B cell (primary cell): Measurements from ENCODE around the gene COBL. TPM values are rescaled to one million over a fixed set of nuclear protein-coding genes. Genes with fewer than 3 reads are reported as not detected.

Source experiments
- ATAC-seq: fragments of 200-7000 bp; cut with Tn5 transposase; one replicate; pipeline ENCODE4 v1.10.0; 2021; ENCODE audit warnings: low read depth, mild to moderate bottlenecking, moderate number of reproducible peaks, moderate library complexity
- CTCF ChIA-PET: fragments of 350-600 bp; sonication (Branson Sonifier 250); formaldehyde crosslinking; loops from one replicate; lab custom pipeline; 2021; ENCODE audit warnings: antibody characterized with exemption, inconsistent platforms; lab: Charles Lee
- POLR2A ChIA-PET: fragments of 350-600 bp; sonication (Branson Sonifier 250); formaldehyde crosslinking; loops from one replicate; lab custom pipeline; 2021; ENCODE audit warnings: antibody characterized with exemption; lab: Charles Lee
- DNase-seq: peaks from one replicate; pipeline ENCODE4 v3.0.0; 2013
- H2AFZ ChIP-seq: 2 replicates; pipeline ENCODE4 v1.6.1; 2012; ENCODE audit warnings: mild to moderate bottlenecking, low read depth, low read length; ENCODE audit not compliant: insufficient read depth, poor library complexity, severe bottlenecking
- H3K27ac ChIP-seq, 2 donors: 1 replicate in 1 of 2; 2 replicates in 1 of 2; pipeline ENCODE4 v1.5.1; 2012 to 2013; ENCODE audit warnings: low read length in 2 of 2, mild to moderate bottlenecking in 2 of 2, moderate library complexity in 1 of 2
- H3K27me3 ChIP-seq, 4 experiments: fragments of 200-600 bp in 1 of 4; sonication (generic) in 1 of 4; replicated peaks in 1 of 4; 1 replicate in 2 of 4; 2 replicates in 2 of 4; pipeline versions ENCODE4 v1.6.1 to v1.7.0; 2013 to 2016; ENCODE audit warnings: low read length in 3 of 4, mild to moderate bottlenecking in 2 of 4, mixed read lengths in 1 of 4, moderate library complexity in 1 of 4; ENCODE audit not compliant: insufficient read depth in 4 of 4, control insufficient read depth in 3 of 4; ENCODE audit errors: control extremely low read depth in 1 of 4
- H3K36me3 ChIP-seq, 2 experiments: replicated peaks in 1 of 2; 1 replicate in 1 of 2; 2 replicates in 1 of 2; pipeline versions ENCODE4 v1.6.1 to v1.7.1; 2013; ENCODE audit warnings: low read length in 1 of 2; ENCODE audit not compliant: insufficient read depth in 2 of 2, control insufficient read depth in 1 of 2; ENCODE audit errors: control extremely low read depth in 1 of 2, extremely low read depth in 1 of 2
- H3K4me1 ChIP-seq, 2 donors: fragments of 200-600 bp in 1 of 2; sonication (generic) in 1 of 2; 1 replicate in 1 of 2; 2 replicates in 1 of 2; pipeline versions ENCODE4 v1.5.1 to v1.6.1; 2013 to 2017; ENCODE audit warnings: low read length in 2 of 2; ENCODE audit not compliant: control insufficient read depth in 2 of 2, insufficient read depth in 2 of 2
- H3K4me2 ChIP-seq: replicated peaks from 2 replicates; pipeline ENCODE3; 2012; ENCODE audit warnings: mild to moderate bottlenecking, low read depth, low read length; ENCODE audit not compliant: poor library complexity, severe bottlenecking
- H3K4me3 ChIP-seq, 5 experiments: fragments of 200-600 bp in 1 of 5; sonication (generic) in 1 of 5; 1 replicate in 3 of 5; 2 replicates in 2 of 5; pipeline versions ENCODE4 v1.5.1 to v1.7.0; 2011 to 2016; ENCODE audit warnings: low read length in 4 of 5, mild to moderate bottlenecking in 4 of 5, low read depth in 2 of 5, control low read depth in 1 of 5, moderate library complexity in 1 of 5; ENCODE audit not compliant: insufficient read depth in 1 of 5; ENCODE audit errors: control extremely low read depth in 1 of 5, extremely low read depth in 1 of 5
- H3K79me2 ChIP-seq: fragments of 200-600 bp; sonication (generic); one replicate; pipeline ENCODE4 v1.6.0; 2016; ENCODE audit warnings: low read length; ENCODE audit not compliant: control insufficient read depth, insufficient read depth
- H3K9ac ChIP-seq: fragments of 200-600 bp; sonication (generic); 2 replicates; pipeline ENCODE4 v1.6.1; 2017; ENCODE audit warnings: mild to moderate bottlenecking, low read length, moderate library complexity
- H3K9me3 ChIP-seq, 3 donors: one replicate each; pipeline versions ENCODE4 v1.6.1 to v1.7.1; 2013; ENCODE audit warnings: low read length in 2 of 3; ENCODE audit not compliant: control insufficient read depth in 2 of 3, insufficient read depth in 1 of 3; ENCODE audit errors: control extremely low read depth in 1 of 3
- H4K20me1 ChIP-seq: 2 replicates; pipeline ENCODE4 v1.6.0; 2012; ENCODE audit warnings: mild to moderate bottlenecking, low read length; ENCODE audit not compliant: insufficient read depth, control insufficient read depth, poor library complexity, severe bottlenecking
- H3K27ac Mint-ChIP-seq: one replicate; pipeline ENCODE4 v1.8.0; 2021; ENCODE audit warnings: mixed read lengths
- H3K27me3 Mint-ChIP-seq: one replicate; pipeline ENCODE4 v1.8.0; 2021; ENCODE audit warnings: mixed read lengths
- H3K4me1 Mint-ChIP-seq: one replicate; pipeline ENCODE4 v1.8.0; 2021; ENCODE audit warnings: mixed read lengths
- H3K4me3 Mint-ChIP-seq: one replicate; pipeline ENCODE4 v1.8.0; 2021; ENCODE audit warnings: mixed read lengths
- H3K9me3 Mint-ChIP-seq: one replicate; pipeline ENCODE4 v1.8.0; 2022; ENCODE audit warnings: mixed read lengths; ENCODE audit not compliant: insufficient read depth
- EZH2 ChIP-seq: IDR thresholded peaks from 2 replicates; pipeline ENCODE4 v1.6.1; 2012; ENCODE audit warnings: borderline replicate concordance, low read depth, mild to moderate bottlenecking, moderate library complexity, low read length; ENCODE audit not compliant: insufficient read depth, poor library complexity, severe bottlenecking
- WGBS: methylation state at CpG from one replicate; pipeline ENCODE4 v1.1.5; 2013; ENCODE audit warnings: missing lambda C conversion rate; ENCODE audit not compliant: insufficient coverage; 5-methylcytosine and 5-hydroxymethylcytosine counted together
- intact Hi-C: fragments of 100-400 bp; cut with micrococcal nuclease; formaldehyde crosslinking; loops from one replicate; pipeline ENCODE4 v1.10.0; 2022
- polyA plus RNA-seq: library from polyadenylated mRNA; depleted of rRNA; stranded (reverse); fragments of >200 nt; gene quantifications from 2 replicates; pipeline ENCODE4 v1.2.3, GENCODE V29; 2012
- total RNA-seq, 2 donors: library from RNA; stranded (reverse); fragments of 120-200 nt in 1 of 2; gene quantifications; 1 replicate in 1 of 2; 2 replicates in 1 of 2; pipeline versions ENCODE4 v1.2.3 to v1.2.4, GENCODE V29; 2013 to 2022
- TF ChIP-seq, protein P1 (sequence below): fragments of 200-600 bp; IDR thresholded peaks from one replicate; pipeline ENCODE4 v1.8.0; 2022; ENCODE audit warnings: antibody characterized with exemption, mild to moderate bottlenecking

COBL gene
- total and polyA plus RNA-seq, 2 donors (not counting 1 experiment from before 2014, with no cell fraction given) = not detected

- no peaks in the 10 kb centered on the region for H3K9me3 ChIP-seq
- TF ChIP-seq EZH2 = no peak
- TF ChIP-seq, protein P1, sequence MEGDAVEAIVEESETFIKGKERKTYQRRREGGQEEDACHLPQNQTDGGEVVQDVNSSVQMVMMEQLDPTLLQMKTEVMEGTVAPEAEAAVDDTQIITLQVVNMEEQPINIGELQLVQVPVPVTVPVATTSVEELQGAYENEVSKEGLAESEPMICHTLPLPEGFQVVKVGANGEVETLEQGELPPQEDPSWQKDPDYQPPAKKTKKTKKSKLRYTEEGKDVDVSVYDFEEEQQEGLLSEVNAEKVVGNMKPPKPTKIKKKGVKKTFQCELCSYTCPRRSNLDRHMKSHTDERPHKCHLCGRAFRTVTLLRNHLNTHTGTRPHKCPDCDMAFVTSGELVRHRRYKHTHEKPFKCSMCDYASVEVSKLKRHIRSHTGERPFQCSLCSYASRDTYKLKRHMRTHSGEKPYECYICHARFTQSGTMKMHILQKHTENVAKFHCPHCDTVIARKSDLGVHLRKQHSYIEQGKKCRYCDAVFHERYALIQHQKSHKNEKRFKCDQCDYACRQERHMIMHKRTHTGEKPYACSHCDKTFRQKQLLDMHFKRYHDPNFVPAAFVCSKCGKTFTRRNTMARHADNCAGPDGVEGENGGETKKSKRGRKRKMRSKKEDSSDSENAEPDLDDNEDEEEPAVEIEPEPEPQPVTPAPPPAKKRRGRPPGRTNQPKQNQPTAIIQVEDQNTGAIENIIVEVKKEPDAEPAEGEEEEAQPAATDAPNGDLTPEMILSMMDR = no peak
- H3K4me3 Mint-ChIP-seq = no peak overlapping the region
- H2AFZ ChIP-seq = no peak overlapping the region
- intact Hi-C loops = no loop called here
- H3K9ac ChIP-seq = no peak overlapping the region
- 82% methylated on average over 10 of the region's 10 CpGs for WGBS
- no peaks in the 10 kb centered on the region for H3K36me3 ChIP-seq
- ATAC-seq (no peak), DNase-seq (no peak)
- H3K9me3 Mint-ChIP-seq = no peaks in the 10 kb centered on the region
- no peak overlapping the region for H3K27ac ChIP-seq
- peaks cover 8% of the 10 kb centered on the region for H3K4me1 Mint-ChIP-seq
- peaks cover 7% of the 10 kb centered on the region for H3K27me3 Mint-ChIP-seq
- H4K20me1 ChIP-seq = no peaks in the 10 kb centered on the region
- no peaks in the 10 kb centered on the region for H3K79me2 ChIP-seq
- no peak overlapping the region for H3K27ac Mint-ChIP-seq
- no peaks in the 10 kb centered on the region for H3K4me1 ChIP-seq
- CTCF ChIA-PET = interaction anchor here (1.0 kb wide), 1 partner anchor 23 kb away, joined by 3 read pairs; no protein-coding TSS in a partner anchor
- POLR2A ChIA-PET = no interaction called here
- H3K4me3 ChIP-seq = no peak overlapping the region
- no peak overlapping the region for H3K4me2 ChIP-seq
- H3K27me3 ChIP-seq = no peaks in the 10 kb centered on the region
Measured at GRCh38 chr7:51138123-51139085, 178.2 kb downstream of the COBL start.

DNA sequence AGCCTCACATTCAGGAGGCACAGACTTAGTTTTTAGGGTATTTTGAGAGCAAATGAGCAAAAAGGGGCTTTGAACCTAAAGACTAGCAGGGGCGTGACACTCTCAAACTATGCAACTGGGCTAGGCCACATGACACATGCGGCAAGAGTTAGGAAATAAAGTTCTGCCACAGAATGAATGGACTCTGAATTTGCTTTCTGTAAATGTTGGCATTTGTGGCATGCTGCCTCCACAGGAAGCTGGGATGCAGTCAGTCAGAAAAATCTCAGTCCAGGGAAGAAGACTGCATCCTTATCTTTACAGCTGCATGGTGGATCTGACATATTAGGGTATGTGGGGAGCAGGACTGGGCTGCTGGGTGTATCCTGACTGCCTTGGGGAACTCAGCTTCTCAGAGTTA is 181.0 kb downstream of the COBL start:
- DNase-seq = no peak
- no peaks in the 10 kb centered on the region for H3K9me3 ChIP-seq
- ATAC-seq = no peak
- no peaks in the 10 kb centered on the region for H3K4me1 ChIP-seq
- H3K9ac ChIP-seq = no peak overlapping the region
- H3K4me3 ChIP-seq = no peak overlapping the region
- no peaks in the 10 kb centered on the region for H4K20me1 ChIP-seq
- no peak overlapping the region for H3K4me3 Mint-ChIP-seq
- 65% methylated on average over 2 of the region's 2 CpGs for WGBS
- H3K36me3 ChIP-seq = no peaks in the 10 kb centered on the region
- no peaks in the 10 kb centered on the region for H3K79me2 ChIP-seq
- intact Hi-C loops = no loop called here
- H3K9me3 Mint-ChIP-seq = no peaks in the 10 kb centered on the region
- no peak overlapping the region for H2AFZ ChIP-seq
- TF ChIP-seq, protein P1 = no peak
- no peak for TF ChIP-seq EZH2
- no peak overlapping the region for H3K27ac Mint-ChIP-seq
- CTCF ChIA-PET = interaction anchor here (1.0 to 2.6 kb wide), 2 partner anchors 25 to 27 kb away, joined by 5 to 9 read pairs; no protein-coding TSS in a partner anchor
- H3K4me1 Mint-ChIP-seq = peaks cover 6% of the 10 kb centered on the region
- POLR2A ChIA-PET = no interaction called here
- no peak overlapping the region for H3K4me2 ChIP-seq
- peaks cover 3% of the 10 kb centered on the region for H3K27me3 Mint-ChIP-seq
- no peaks in the 10 kb centered on the region for H3K27me3 ChIP-seq
- H3K27ac ChIP-seq = no peak overlapping the region
